PC-9 (cell line): ENCODE measurements around the gene UBASH3A.

Source experiments
- CTCF ChIP-seq: fragments of 200-600 bp; sonication (generic); conservative IDR thresholded peaks from 2 replicates; pipeline ENCODE4 v1.6.1; 2017; ENCODE audit warnings: mixed run types, antibody characterized with exemption, mild to moderate bottlenecking, moderate library complexity
- EZH2 ChIP-seq: fragments of 200-600 bp; sonication (generic); IDR thresholded peaks from 2 replicates; pipeline ENCODE4 v1.8.0; 2017; ENCODE audit warnings: antibody characterized with exemption, low read depth

GRCh38 chr21:42471716-42472330, 68.1 kb downstream of the UBASH3A start:
- TF ChIP-seq CTCF: no peak
- TF ChIP-seq EZH2: no peak
